Urinary bladder (tissue), 4 donors: ENCODE data around the gene ARRDC2. TPM values are rescaled to one million over a fixed set of nuclear protein-coding genes. Genes with fewer than 3 reads are reported as not detected.
"Not testable (repeated sequence)": the region's sequence is repeated elsewhere in the genome, so short reads cannot be mapped to it uniquely, and the experiment has no call there.

Experiments used
- DNase-seq: peaks from one replicate; pipeline ENCODE4 v3.0.0-alpha.2; 2015; ENCODE audit errors: extremely low spot score
- H3K27ac ChIP-seq: one replicate; pipeline ENCODE4 v1.5.1; 2013; ENCODE audit warnings: low read depth, mild to moderate bottlenecking, moderate library complexity
- H3K36me3 ChIP-seq: one replicate; pipeline ENCODE4 v1.6.1; 2013; ENCODE audit warnings: mild to moderate bottlenecking, moderate library complexity; ENCODE audit not compliant: insufficient read depth
- H3K4me1 ChIP-seq: one replicate; pipeline ENCODE4 v1.6.1; 2013; ENCODE audit warnings: mild to moderate bottlenecking, moderate library complexity; ENCODE audit not compliant: insufficient read depth
- H3K4me3 ChIP-seq: one replicate; pipeline ENCODE4 v1.5.1; 2013; ENCODE audit warnings: low read depth, low read length
- WGBS: extraction: QIAGEN DNeasy Blood & Tissue Kit; methylation state at CpG from one replicate; pipeline ENCODE4 v1.1.7; 2013; 5-methylcytosine and 5-hydroxymethylcytosine counted together
- polyA plus RNA-seq: library from polyadenylated mRNA; stranded (reverse); fragments of 200-250 nt; gene quantifications from one replicate; pipeline ENCODE4 v1.2.3, GENCODE V29; 2013
- total RNA-seq: library from RNA; depleted of rRNA; stranded (reverse); fragments of >200 nt; gene quantifications from one replicate; pipeline ENCODE4 v1.2.3, GENCODE V29; 2014
- donor health status: healthy with polysubstance abuse.
- donor health status: healthy.

Gene ARRDC2
- total and polyA plus RNA-seq, 2 donors, result 7.5 to 38.0 TPM

DNA sequence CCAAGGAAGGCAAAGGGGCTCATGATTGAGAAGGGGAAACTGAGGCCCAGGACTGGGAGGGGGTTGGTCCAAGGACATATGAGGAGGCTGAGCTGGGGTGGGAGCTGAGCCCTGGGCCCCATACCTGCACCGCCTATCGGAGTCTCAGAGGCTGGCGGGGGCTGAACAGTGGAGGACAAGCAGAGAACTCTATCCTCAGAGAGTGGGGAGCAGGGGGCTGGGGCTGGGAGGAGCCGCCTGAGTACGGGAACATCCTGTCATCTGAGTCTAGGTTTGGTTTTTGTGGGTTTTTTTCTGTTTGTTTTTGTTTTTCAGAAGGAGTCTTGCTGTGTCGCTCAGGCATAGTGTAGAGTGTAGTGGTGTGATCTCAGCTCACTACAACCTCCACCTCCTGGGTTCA, 6.2 kb downstream of the ARRDC2 start:
- 81% methylated on average over 6 of the region's 6 CpGs for WGBS
- no peaks in the 10 kb centered on the region for H3K4me1 ChIP-seq
- DNase-seq, result no peak
- no peak overlapping the region for H3K4me3 ChIP-seq
- H3K36me3 ChIP-seq, result peaks cover 3% of the 10 kb centered on the region
- no peak overlapping the region for H3K27ac ChIP-seq

DNA sequence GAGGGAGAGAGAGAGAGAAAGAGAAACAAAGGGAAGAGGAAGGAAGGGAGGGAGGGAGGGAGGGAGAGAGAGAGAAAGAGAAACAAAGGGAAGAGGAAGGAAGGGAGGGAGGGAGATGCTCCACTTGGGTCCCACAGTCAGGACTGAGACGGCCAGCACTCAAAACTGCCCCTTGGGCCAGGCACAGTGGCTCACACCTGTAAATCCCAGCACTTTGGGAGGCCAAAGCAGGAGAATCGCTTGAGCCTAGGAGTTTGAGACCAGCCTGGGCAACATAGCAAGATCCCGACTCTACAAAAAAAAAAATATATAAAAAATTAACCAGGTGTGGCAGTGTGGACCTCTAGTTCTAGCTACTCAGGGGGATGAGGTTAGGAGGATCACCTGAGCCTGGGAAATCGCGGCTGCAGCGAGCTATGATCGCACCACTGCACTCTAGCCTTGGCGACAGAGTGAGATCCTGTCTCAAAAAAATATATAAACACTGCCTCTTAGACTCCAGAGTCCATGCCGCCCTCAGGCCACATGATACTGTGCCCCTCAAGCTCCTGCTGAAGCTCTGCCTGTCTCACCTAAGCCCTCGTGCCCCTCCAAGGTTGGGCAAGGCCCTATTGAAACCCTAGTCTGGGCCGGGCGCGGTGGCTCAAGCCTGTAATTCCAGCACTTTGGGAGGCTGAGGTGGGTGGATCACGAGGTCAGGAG, 8.4 kb downstream of the ARRDC2 start:
- no peaks in the 10 kb centered on the region for H3K36me3 ChIP-seq
- H3K4me1 ChIP-seq, result no peaks in the 10 kb centered on the region
- H3K4me3 ChIP-seq, result no peak overlapping the region
- WGBS, result 88% methylated on average over 14 of the region's 14 CpGs
- no peak overlapping the region for H3K27ac ChIP-seq
- DNase-seq, result no peak

DNA sequence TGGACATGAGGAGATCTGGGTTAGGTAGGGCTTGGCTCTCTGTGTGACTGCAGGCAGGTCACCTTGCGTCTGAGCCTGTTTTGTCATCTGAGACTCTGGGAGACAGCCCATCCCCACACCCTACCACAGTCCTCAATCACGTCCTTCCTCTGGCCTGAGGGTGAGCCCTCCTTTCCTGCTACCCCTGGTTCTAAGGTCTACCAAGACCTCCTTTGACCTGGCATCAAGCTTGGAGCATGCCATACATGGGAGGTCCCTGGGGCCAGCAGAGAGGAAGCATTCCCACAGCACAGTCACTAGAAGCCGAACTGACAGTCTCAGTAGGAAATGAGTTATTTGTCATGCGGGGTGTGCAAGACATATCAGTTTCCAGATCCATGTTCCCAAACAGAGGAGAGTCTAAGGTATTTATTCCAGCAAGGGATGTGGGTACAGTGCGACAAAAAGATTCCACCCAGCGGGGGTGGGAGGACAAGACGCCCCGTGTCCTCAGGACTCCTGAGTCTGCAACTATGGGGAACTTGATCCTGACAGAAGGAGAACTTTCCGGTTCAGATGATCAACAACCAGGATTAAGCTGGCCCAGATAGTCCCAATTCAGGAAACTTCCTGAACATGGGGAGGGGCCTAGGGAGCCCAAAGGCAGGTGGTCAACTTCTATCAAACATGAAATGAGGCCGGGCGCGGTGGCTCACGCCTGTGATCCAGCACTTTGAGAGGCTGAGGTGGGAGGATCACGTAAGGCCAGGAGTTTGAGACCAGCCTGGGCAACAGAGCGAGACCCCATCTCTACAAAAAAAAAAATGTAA, 9.5 kb downstream of the ARRDC2 start:
- DNase-seq, result no peak
- Histone ChIP-seq H3K27ac (peak overlapping the region; percentile 3), H3K4me3 (no peak overlapping the region), H3K4me1 (no peaks in the 10 kb centered on the region), H3K36me3 (no peaks in the 10 kb centered on the region)
- WGBS, result 67% methylated on average over 15 of the region's 15 CpGs

- WGBS, result 32% methylated on average over 16 of the region's 16 CpGs
- no peaks in the 10 kb centered on the region for H3K4me1 ChIP-seq
- no peaks in the 10 kb centered on the region for H3K36me3 ChIP-seq
- peak overlapping the region; percentile 72 for H3K27ac ChIP-seq
- DNase-seq, result no peak
- H3K4me3 ChIP-seq, result no peak overlapping the region
Measured at GRCh38 chr19:18020212-18021085, 12.5 kb downstream of the ARRDC2 start.

GRCh38 chr19:18021121-18021755, 13.3 kb downstream of the ARRDC2 start:
- H3K27ac ChIP-seq, result peak overlapping the region; percentile 70

DNA sequence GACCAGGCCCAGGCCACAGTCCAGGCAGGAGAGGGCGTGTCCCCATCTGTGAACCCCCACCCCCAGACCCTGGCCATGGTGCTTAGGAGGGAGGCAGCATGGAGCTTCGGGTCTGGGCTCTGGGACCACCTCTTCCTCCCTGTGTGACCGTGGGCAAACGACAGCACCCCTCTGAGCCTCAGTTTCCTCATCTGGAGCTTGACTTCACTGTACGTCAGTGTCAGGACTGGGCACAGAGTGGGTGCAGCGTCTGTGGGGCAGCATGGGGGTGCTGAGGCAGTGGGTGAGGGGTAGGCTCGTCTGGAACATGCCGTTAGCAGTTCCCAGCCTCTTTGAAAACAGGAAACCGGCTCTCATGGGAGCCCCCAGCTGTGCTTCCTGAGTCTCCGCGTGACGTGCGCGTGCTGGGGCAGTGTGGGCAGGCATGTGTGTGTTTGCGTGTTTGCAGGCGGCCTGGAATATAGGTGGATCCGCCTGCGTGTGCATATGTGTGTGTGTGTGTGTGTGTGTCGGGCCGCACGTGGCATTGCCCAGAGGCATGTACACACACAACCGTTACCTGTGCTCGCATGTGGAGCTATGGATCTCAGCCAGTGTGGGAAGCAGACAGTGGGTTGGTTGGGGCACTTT, 15.8 kb downstream of the ARRDC2 start:
- WGBS, result 58% methylated on average over 23 of the region's 23 CpGs
- no peaks in the 10 kb centered on the region for H3K36me3 ChIP-seq
- DNase-seq, result no peak
- no peaks in the 10 kb centered on the region for H3K4me1 ChIP-seq
- peak overlapping the region; percentile 73 for H3K27ac ChIP-seq
- H3K4me3 ChIP-seq, result no peak overlapping the region

More at GRCh38 chr19:18021121-18021755, 13.3 kb downstream of the ARRDC2 start:
- H3K36me3 ChIP-seq, result no peaks in the 10 kb centered on the region
- H3K4me1 ChIP-seq, result no peaks in the 10 kb centered on the region
- WGBS, result 41% methylated on average over 21 of the region's 21 CpGs
- H3K4me3 ChIP-seq, result no peak overlapping the region
- DNase-seq, result no peak

DNA sequence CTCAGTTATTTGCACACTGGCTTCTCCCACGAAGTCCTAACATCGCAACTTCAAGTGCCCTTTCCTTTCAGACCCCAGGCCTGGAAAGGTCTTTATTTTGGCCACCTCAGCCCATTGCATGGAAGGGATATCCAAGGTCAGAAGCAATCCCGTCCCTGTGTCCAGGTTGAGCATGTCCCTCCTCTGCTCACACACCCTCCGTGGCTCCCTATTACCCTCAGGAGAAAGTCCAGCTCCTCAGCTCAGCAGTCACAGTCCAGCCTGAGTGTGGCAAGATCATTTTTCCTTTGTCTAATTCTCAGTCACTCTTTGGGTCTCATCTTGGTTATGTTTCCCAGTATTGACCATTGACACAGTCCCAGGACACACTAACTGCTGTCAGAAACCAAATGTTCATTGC, 19.2 kb downstream of the ARRDC2 start:
- Histone ChIP-seq H3K27ac (no peak overlapping the region), H3K4me1 (no peaks in the 10 kb centered on the region), H3K4me3 (no peak overlapping the region), H3K36me3 (no peaks in the 10 kb centered on the region)
- DNase-seq, result no peak
- 89% methylated on average over 4 of the region's 4 CpGs for WGBS

DNA sequence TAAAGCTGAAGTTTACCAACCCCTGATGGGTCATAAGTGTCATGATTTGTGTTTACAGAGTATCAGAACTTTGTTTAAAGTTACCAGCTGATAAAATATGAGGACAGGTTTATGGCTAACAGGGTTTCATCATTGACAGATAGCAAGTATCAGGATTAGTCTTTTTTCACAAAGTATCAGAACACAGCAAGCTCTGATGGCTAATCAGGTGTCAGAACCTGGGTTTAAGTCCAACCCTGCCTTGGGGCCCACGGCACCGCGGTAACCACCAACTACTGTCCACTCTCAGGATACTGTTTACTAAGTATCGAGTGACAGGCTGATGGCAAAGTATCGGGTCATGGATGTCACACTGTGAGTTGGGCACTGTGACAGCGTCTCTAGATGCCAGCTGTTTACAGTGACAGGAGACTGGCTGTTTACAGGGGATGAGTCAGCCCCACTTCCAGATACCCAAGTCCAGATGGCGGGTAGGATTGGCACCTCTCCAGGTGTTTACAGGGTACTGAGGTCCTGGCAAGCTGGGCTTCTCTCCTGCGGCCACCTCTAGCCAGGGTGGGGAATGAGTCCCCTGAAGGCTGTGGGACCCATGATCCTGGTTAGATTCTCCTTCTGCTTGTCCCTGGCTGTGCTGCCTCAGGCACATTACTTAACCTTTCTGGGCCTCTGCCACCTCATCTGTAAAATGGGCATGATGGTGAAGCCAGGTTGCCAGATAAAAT, 21.8 kb downstream of the ARRDC2 start:
- Histone ChIP-seq H3K27ac (peak overlapping the region; percentile 59), H3K4me1 (no peaks in the 10 kb centered on the region), H3K36me3 (no peaks in the 10 kb centered on the region), H3K4me3 (no peak overlapping the region)
- 27% methylated on average over 8 of the region's 8 CpGs for whole genome bisulfite sequencing
- DNase-seq, result no peak

DNA sequence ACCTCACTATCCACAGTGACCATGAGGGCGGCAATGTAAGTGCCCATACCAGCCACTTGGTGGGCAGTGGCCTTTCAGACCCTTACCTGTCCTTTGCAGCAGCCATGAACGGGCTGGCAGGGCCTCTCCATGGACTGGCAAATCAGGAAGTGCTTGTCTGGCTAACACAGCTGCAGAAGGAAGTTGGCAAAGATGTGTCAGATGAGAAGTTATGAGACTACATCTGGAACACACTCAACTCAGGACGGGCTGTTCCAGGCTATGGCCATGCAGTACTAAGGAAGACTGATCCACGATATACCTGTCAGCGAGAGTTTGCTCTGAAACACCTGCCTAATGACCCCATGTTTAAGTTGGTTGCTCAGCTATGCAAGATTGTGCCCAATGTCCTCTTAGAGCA, 23.4 kb downstream of the ARRDC2 start:
- not testable (repeated sequence) for H3K27ac ChIP-seq, H3K36me3 ChIP-seq, DNase-seq, H3K4me1 ChIP-seq, H3K4me3 ChIP-seq
- 70% methylated on average over 5 of the region's 5 CpGs for WGBS

DNA sequence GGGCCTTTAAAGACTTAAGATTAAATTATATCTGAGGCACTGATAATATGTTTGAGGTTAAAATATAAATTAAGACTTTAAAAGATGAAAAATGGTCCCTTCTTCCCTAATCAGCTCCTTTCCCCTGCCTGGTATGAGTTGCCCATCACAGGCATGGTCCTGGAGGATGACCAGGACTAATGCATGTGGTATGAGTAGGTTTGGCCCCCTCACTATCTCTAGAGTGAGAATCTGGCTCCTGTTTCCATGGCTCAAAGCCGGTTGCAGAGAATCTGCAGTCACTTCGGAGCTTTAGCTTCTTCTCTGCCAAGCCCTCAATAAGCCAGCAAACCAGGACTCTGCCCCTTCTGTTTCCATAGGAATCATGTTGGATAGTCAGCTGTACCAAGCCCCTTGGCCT, 24.1 kb downstream of the ARRDC2 start:
- not testable (repeated sequence) for H3K36me3 ChIP-seq, H3K27ac ChIP-seq, DNase-seq, H3K4me3 ChIP-seq, H3K4me1 ChIP-seq
- WGBS, result 58% methylated on average over 2 of the region's 2 CpGs

- no peaks in the 10 kb centered on the region for H3K36me3 ChIP-seq
- H3K27ac ChIP-seq, result no peak overlapping the region
- H3K4me3 ChIP-seq, result no peak overlapping the region
- no peaks in the 10 kb centered on the region for H3K4me1 ChIP-seq
- DNase-seq, result no peak
- over 99% methylated on average over 2 of the region's 2 CpGs for WGBS
Measured at GRCh38 chr19:18041054-18041453, 33.1 kb downstream of the ARRDC2 start.

DNA sequence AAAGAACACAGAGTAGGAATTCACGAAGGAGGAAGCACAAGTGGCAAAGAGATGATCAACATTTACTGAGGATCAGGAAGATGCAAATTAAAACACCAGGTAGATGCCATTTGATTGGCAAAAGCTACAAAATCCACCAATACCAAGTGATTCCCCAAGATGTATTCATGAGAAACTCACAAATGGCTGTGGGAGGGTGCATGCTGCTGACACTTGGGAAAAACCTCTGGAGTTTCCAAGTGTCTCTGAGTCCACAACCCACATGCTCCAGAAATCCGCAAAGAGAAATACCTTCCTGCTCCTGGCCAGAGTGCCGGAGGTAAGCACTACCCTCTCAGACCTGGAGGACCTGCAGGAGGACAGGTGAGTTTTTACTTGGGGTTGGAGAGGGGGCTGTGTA, 35.7 kb downstream of the ARRDC2 start:
- WGBS, result 92% methylated on average over 3 of the region's 3 CpGs
- Histone ChIP-seq H3K27ac (no peak overlapping the region), H3K4me1 (no peaks in the 10 kb centered on the region), H3K36me3 (no peaks in the 10 kb centered on the region), H3K4me3 (no peak overlapping the region)
- DNase-seq, result no peak
